ENCODE measurements around the gene UBXN10.

- no peak for TF ChIP-seq POLR2A (IDR thresholded peaks at IDR 0.05)
- no peak for TF ChIP-seq CTCF (IDR thresholded peaks at IDR 0.05 in 8 of 11, conservative IDR thresholded peaks at IDR 0.05 in 3 of 11)
- no peak for TF ChIP-seq POLR2AphosphoS5 (IDR thresholded peaks at IDR 0.05)
These were observed 1.4 kb downstream of the UBXN10 start for GRCh38 chr1:20187103-20187812.

Data from spleen (tissue), 7 donors.